K562 (cell line): ENCODE data around the gene BNC1. TPM values are rescaled to one million over a fixed set of nuclear protein-coding genes. Genes with fewer than 3 reads are reported as not detected.

Experiments
- CTBP1 ChIP-seq: fragments of 450-650 bp; IDR thresholded peaks from 2 replicates; pipeline ENCODE4 v1.6.1; 2016; ENCODE audit warnings: borderline replicate concordance
- DPF2 ChIP-seq: fragments of 450-650 bp; IDR thresholded peaks from 2 replicates; pipeline ENCODE4 v1.6.1; 2016
- E2F3 ChIP-seq: fragments of 250-450 bp; sonication (Bioruptor Pico); IDR thresholded peaks from 2 replicates; pipeline ENCODE4 v1.4.0; 2020; ENCODE audit warnings: mild to moderate bottlenecking
- FOXA1 ChIP-seq: fragments of 450-650 bp; IDR thresholded peaks from 2 replicates; pipeline ENCODE4 v1.6.1; 2016; ENCODE audit warnings: mild to moderate bottlenecking, borderline replicate concordance
- GTF3C2 ChIP-seq: IDR thresholded peaks from 3 replicates; pipeline ENCODE4 v1.6.1; 2011; ENCODE audit warnings: borderline replicate concordance, mild to moderate bottlenecking, moderate library complexity; ENCODE audit not compliant: insufficient read length; ENCODE audit errors: extremely low read depth
- NCOA6 ChIP-seq: fragments of 450-650 bp; IDR thresholded peaks from 2 replicates; pipeline ENCODE4 v1.6.1; 2017; ENCODE audit warnings: mild to moderate bottlenecking
- NONO ChIP-seq, 2 experiments: fragments of 200-400 bp in 1 of 2; fragments of 450-650 bp in 1 of 2; formaldehyde crosslinking in 1 of 2; IDR thresholded peaks; 2 replicates each; pipeline ENCODE4 v1.6.1; 2017; ENCODE audit warnings: low read depth in 2 of 2, mild to moderate bottlenecking in 2 of 2, moderate library complexity in 2 of 2, low read length in 1 of 2
- RBFOX2 ChIP-seq: fragments of 200-400 bp; formaldehyde crosslinking; IDR thresholded peaks from 2 replicates; pipeline ENCODE4 v1.6.1; 2017; ENCODE audit warnings: low read depth, mild to moderate bottlenecking, low read length, moderate library complexity
- SMAD4 ChIP-seq: fragments of 250-450 bp; sonication (Bioruptor Pico); conservative IDR thresholded peaks from 2 replicates; pipeline ENCODE4 v1.8.0; 2021; ENCODE audit warnings: inconsistent platforms, mild to moderate bottlenecking, moderate library complexity
- SPI1 ChIP-seq: IDR thresholded peaks from 2 replicates; pipeline ENCODE4 v1.6.1; 2011; ENCODE audit warnings: low read depth, low read length, control low read depth, borderline replicate concordance
- ZNF639 ChIP-seq, 2 experiments: fragments of 200-800 bp in 1 of 2; sonication (Bioruptor generic) in 1 of 2; sonication (generic) in 1 of 2; formaldehyde crosslinking in 1 of 2; IDR thresholded peaks in 1 of 2; conservative IDR thresholded peaks in 1 of 2; 2 replicates each; pipeline versions ENCODE4 v1.5.0 to v1.6.1; 2016 to 2020; ENCODE audit warnings: missing compliant biosample characterization in 1 of 2, missing genetic modification characterization in 1 of 2, missing genetic modification reagents in 1 of 2
- ZNF696 ChIP-seq: fragments of 250-450 bp; sonication (Bioruptor Pico); conservative IDR thresholded peaks from 2 replicates; pipeline ENCODE4 v1.4.0; 2020; ENCODE audit warnings: mild to moderate bottlenecking, moderate library complexity
- polyA plus RNA-seq, 8 experiments: library from polyadenylated mRNA; depleted of rRNA in 4 of 8; stranded (reverse) in 5 of 8; unstranded in 3 of 8; fragments of >200 nt; fragmentation: Nextera tagmentation in 2 of 8; fragmentation: Illumina TruSeq in 1 of 8; extraction: Ambion mirVana in 2 of 8; extraction: Trizol in 1 of 8; gene quantifications; 2 replicates each; pipeline versions ENCODE4 v1.2.1 to v1.2.3, GENCODE V29; 2011 to 2014; ENCODE audit warnings: inconsistent platforms in 1 of 8, missing spikeins in 1 of 8
- total RNA-seq, 7 experiments: library from RNA; depleted of rRNA in 6 of 7; stranded (reverse); fragments of >200 nt in 6 of 7; fragmentation: Illumina TruSeq in 2 of 7; extraction: Trizol in 2 of 7; gene quantifications; 2 replicates each; pipeline versions ENCODE4 v1.2.1 to v1.2.3, GENCODE V29; 2011 to 2021; ENCODE audit warnings: low replicate concordance in 1 of 7
- TF ChIP-seq, protein P1 (sequence below), 2 experiments: fragments of 150-350 bp in 1 of 2; IDR thresholded peaks; 2 replicates each; pipeline ENCODE4 v1.6.1; 2012 to 2016; ENCODE audit warnings: low read depth in 2 of 2, low read length in 2 of 2, mild to moderate bottlenecking in 1 of 2, moderate library complexity in 1 of 2
- TF ChIP-seq, protein P2 (sequence below): sonication (generic); formaldehyde crosslinking; IDR thresholded peaks from 2 replicates; pipeline ENCODE4 v1.8.0; 2022; ENCODE audit warnings: mild to moderate bottlenecking, missing genetic modification reagents

BNC1 gene
- total and polyA plus RNA-seq, 9 of the 15 experiments (the other 6 are each of a cell fraction or from before 2014, with no cell fraction given) = not detected

GRCh38 chr15:83207009-83207659, 77.3 kb downstream of the BNC1 start (continued):
- TF ChIP-seq ZNF696 = no peak
- TF ChIP-seq NCOA6 = peak; percentile 75
- TF ChIP-seq GTF3C2 = no peak
- TF ChIP-seq, protein P1, sequence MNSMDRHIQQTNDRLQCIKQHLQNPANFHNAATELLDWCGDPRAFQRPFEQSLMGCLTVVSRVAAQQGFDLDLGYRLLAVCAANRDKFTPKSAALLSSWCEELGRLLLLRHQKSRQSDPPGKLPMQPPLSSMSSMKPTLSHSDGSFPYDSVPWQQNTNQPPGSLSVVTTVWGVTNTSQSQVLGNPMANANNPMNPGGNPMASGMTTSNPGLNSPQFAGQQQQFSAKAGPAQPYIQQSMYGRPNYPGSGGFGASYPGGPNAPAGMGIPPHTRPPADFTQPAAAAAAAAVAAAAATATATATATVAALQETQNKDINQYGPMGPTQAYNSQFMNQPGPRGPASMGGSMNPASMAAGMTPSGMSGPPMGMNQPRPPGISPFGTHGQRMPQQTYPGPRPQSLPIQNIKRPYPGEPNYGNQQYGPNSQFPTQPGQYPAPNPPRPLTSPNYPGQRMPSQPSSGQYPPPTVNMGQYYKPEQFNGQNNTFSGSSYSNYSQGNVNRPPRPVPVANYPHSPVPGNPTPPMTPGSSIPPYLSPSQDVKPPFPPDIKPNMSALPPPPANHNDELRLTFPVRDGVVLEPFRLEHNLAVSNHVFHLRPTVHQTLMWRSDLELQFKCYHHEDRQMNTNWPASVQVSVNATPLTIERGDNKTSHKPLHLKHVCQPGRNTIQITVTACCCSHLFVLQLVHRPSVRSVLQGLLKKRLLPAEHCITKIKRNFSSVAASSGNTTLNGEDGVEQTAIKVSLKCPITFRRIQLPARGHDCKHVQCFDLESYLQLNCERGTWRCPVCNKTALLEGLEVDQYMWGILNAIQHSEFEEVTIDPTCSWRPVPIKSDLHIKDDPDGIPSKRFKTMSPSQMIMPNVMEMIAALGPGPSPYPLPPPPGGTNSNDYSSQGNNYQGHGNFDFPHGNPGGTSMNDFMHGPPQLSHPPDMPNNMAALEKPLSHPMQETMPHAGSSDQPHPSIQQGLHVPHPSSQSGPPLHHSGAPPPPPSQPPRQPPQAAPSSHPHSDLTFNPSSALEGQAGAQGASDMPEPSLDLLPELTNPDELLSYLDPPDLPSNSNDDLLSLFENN (IDR thresholded peaks at IDR 0.05; ENCODE audit: low read depth in 2 of 2, low read length in 2 of 2) = no peak
- TF ChIP-seq DPF2 = no peak
- peak; percentile 79 for TF ChIP-seq RBFOX2
- TF ChIP-seq SPI1 = no peak
- peak; percentile 73 for TF ChIP-seq SMAD4 (CRISPR knock-in tag)
- peak; percentile 38 to 55; a peak in 1 of 4 replicates for TF ChIP-seq NONO (IDR thresholded peaks at IDR 0.05; ENCODE audit: low read depth in 2 of 2, low read length in 1 of 2)
- TF ChIP-seq CTBP1 = peak; percentile 84
- TF ChIP-seq FOXA1 = no peak
- no peak for TF ChIP-seq ZNF639 (CRISPR knock-in tag; conservative IDR thresholded peaks at IDR 0.05 in 1 of 2, IDR thresholded peaks at IDR 0.05 in 1 of 2)
- 0 out of 2 replicates have a peak, but pooled peaks have one; percentile 62 for TF ChIP-seq E2F3 (CRISPR knock-in tag)
- TF ChIP-seq, protein P2, sequence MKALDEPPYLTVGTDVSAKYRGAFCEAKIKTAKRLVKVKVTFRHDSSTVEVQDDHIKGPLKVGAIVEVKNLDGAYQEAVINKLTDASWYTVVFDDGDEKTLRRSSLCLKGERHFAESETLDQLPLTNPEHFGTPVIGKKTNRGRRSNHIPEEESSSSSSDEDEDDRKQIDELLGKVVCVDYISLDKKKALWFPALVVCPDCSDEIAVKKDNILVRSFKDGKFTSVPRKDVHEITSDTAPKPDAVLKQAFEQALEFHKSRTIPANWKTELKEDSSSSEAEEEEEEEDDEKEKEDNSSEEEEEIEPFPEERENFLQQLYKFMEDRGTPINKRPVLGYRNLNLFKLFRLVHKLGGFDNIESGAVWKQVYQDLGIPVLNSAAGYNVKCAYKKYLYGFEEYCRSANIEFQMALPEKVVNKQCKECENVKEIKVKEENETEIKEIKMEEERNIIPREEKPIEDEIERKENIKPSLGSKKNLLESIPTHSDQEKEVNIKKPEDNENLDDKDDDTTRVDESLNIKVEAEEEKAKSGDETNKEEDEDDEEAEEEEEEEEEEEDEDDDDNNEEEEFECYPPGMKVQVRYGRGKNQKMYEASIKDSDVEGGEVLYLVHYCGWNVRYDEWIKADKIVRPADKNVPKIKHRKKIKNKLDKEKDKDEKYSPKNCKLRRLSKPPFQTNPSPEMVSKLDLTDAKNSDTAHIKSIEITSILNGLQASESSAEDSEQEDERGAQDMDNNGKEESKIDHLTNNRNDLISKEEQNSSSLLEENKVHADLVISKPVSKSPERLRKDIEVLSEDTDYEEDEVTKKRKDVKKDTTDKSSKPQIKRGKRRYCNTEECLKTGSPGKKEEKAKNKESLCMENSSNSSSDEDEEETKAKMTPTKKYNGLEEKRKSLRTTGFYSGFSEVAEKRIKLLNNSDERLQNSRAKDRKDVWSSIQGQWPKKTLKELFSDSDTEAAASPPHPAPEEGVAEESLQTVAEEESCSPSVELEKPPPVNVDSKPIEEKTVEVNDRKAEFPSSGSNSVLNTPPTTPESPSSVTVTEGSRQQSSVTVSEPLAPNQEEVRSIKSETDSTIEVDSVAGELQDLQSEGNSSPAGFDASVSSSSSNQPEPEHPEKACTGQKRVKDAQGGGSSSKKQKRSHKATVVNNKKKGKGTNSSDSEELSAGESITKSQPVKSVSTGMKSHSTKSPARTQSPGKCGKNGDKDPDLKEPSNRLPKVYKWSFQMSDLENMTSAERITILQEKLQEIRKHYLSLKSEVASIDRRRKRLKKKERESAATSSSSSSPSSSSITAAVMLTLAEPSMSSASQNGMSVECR (CRISPR knock-in tag) = 0 out of 2 replicates have a peak, but pooled peaks have one; percentile 51
